Neural crest cell (in vitro differentiated cells): ENCODE results near the gene EED. TPM values are rescaled to one million over a fixed set of nuclear protein-coding genes. Genes with fewer than 3 reads are reported as not detected.

ENCODE experiments used
- DNase-seq: peaks from one replicate; pipeline ENCODE4 v3.0.0; 2021; ENCODE audit warnings: low read depth, mixed read lengths, low spot score
- H3K27ac Mint-ChIP-seq: one replicate; pipeline ENCODE4 v1.8.0; 2021; ENCODE audit warnings: mild to moderate bottlenecking, mixed read lengths; ENCODE audit not compliant: unreplicated experiment
- H3K27me3 Mint-ChIP-seq: 2 replicates; pipeline ENCODE4 v1.8.0; 2021; ENCODE audit warnings: low read depth, mild to moderate bottlenecking, mixed read lengths
- H3K36me3 Mint-ChIP-seq: 2 replicates; pipeline ENCODE4 v1.8.0; 2021; ENCODE audit warnings: low read depth, mild to moderate bottlenecking, mixed read lengths
- H3K4me1 Mint-ChIP-seq: 2 replicates; pipeline ENCODE4 v1.8.0; 2021; ENCODE audit warnings: mixed read lengths
- H3K4me3 Mint-ChIP-seq: one replicate; pipeline ENCODE4 v1.8.0; 2021; ENCODE audit warnings: mild to moderate bottlenecking, mixed read lengths
- H3K9me3 Mint-ChIP-seq: 2 replicates; pipeline ENCODE4 v1.8.0; 2021; ENCODE audit warnings: mixed read lengths
- total RNA-seq: library from RNA; stranded (reverse); gene quantifications from 2 replicates; pipeline ENCODE4 v1.2.1, GENCODE V29; 2021
- TF ChIP-seq, protein P1 (sequence below): fragments of 200-600 bp; sonication (generic); conservative IDR thresholded peaks from 2 replicates; pipeline ENCODE4 v1.5.0; 2021; ENCODE audit warnings: antibody characterized with exemption, mild to moderate bottlenecking

The EED gene
- total RNA-seq, 1 donor from 2014 or later, result 39.2 TPM

DNA sequence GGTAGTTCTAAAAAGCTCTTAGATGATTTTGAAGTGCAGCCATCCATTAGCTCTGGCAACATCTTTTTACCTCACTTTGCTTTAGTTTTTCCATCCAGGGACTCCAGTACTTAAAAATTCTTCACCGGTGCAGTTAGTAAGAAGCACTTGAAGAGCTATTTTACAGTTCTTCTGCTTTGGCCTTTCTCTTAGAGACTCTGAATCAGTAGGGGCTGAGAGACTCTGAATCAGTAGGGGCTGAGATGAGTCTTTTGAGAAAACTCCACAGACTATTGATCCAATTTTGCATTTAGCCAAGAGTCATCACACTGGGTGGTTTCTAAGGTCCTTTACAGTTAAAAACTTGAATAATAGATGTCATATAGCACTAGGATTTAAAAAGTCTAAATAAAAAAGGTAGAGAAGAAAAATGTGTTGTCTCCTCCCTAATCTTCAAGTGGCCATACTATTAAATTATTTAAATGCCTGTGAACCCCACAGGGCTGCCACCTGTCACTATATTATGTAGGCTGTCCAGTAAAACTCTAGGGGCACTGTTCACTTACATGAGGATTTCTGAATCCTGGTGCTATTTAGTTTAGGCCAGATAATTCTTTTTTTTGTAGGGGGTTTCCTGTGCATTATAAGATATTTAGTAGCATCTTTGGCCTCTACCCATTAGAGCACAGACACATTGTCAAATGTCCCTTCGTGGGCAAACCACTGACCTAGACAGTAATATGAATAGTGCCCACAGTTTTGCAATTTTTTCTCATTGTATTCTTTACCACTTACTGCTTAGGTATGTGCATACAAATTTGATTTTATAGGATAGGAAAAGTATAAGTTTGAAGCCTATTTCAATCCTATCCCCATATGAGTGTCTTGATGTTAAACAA lies 31.2 kb downstream of the EED start:
- Mint-ChIP-seq H3K9me3 (no peaks in the 10 kb centered on the region), H3K36me3 (peaks cover 11% of the 10 kb centered on the region), H3K4me1 (no peaks in the 10 kb centered on the region), H3K4me3 (no peak overlapping the region), H3K27ac (no peak overlapping the region), H3K27me3 (no peaks in the 10 kb centered on the region)
- TF ChIP-seq, protein P1, sequence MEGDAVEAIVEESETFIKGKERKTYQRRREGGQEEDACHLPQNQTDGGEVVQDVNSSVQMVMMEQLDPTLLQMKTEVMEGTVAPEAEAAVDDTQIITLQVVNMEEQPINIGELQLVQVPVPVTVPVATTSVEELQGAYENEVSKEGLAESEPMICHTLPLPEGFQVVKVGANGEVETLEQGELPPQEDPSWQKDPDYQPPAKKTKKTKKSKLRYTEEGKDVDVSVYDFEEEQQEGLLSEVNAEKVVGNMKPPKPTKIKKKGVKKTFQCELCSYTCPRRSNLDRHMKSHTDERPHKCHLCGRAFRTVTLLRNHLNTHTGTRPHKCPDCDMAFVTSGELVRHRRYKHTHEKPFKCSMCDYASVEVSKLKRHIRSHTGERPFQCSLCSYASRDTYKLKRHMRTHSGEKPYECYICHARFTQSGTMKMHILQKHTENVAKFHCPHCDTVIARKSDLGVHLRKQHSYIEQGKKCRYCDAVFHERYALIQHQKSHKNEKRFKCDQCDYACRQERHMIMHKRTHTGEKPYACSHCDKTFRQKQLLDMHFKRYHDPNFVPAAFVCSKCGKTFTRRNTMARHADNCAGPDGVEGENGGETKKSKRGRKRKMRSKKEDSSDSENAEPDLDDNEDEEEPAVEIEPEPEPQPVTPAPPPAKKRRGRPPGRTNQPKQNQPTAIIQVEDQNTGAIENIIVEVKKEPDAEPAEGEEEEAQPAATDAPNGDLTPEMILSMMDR, result peak; percentile 26
- DNase-seq, result no peak

DNA sequence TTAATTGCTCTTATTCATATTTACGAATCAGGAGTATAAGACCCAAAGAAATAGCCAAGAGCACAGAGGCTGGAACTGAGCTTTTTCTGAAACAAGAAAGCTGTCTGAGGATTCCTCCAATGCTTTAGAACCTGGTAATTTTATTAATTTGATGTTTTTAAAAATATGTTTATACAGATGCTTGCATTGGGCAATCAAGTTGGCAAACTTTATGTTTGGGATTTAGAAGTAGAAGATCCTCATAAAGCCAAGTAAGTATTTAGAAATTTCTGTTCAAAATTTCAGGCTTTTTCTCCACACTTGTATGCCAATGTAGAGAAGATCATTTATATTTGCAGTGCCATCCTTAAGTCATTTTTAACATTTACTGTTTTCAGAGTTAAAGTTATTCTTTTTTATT lies 33.2 kb downstream of the EED start:
- no peak for DNase-seq
- TF ChIP-seq, protein P1, result no peak
- no peaks in the 10 kb centered on the region for H3K4me1 Mint-ChIP-seq

DNA sequence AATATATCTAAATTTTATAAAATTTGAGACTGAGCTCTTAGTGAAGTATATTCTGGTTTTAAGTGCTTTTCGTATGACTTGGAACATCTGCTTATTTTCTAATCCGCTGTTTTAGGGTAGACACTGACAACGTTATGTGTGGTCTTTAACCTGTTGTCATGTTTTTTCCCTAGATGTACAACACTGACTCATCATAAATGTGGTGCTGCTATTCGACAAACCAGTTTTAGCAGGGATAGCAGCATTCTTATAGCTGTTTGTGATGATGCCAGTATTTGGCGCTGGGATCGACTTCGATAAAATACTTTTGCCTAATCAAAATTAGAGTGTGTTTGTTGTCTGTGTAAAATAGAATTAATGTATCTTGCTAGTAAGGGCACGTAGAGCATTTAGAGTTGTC lies 33.7 kb downstream of the EED start:
- Mint-ChIP-seq H3K27ac (no peak overlapping the region), H3K4me1 (no peaks in the 10 kb centered on the region), H3K9me3 (no peaks in the 10 kb centered on the region), H3K36me3 (peaks cover 12% of the 10 kb centered on the region), H3K27me3 (no peaks in the 10 kb centered on the region), H3K4me3 (no peak overlapping the region)
- TF ChIP-seq, protein P1, result no peak
- DNase-seq, result no peak

More for the DNA sequence above, 33.2 kb downstream of the EED start:
- Mint-ChIP-seq H3K27me3 (no peaks in the 10 kb centered on the region), H3K27ac (no peak overlapping the region), H3K4me3 (no peak overlapping the region), H3K36me3 (peaks cover 12% of the 10 kb centered on the region), H3K9me3 (no peaks in the 10 kb centered on the region)

DNA sequence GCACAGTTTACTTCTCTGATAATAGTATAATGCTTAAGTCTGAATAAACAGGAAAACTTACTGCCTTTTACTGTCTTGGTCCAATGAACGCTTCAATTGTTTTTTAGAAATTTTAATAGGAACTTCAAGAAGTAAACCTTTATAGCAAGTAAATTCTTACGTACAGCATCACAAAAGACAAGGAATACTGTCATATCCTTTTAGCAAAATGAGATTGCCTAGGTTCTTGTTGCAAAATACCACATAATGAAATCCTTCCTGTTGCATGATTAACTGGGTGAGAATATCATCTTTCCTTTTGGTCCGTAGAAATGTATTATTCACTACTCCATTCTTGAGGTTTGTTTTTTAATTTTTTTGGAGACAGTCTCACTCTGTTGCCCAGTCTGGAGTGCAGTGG lies 35.2 kb downstream of the EED start:
- no peak overlapping the region for H3K27ac Mint-ChIP-seq

DNA sequence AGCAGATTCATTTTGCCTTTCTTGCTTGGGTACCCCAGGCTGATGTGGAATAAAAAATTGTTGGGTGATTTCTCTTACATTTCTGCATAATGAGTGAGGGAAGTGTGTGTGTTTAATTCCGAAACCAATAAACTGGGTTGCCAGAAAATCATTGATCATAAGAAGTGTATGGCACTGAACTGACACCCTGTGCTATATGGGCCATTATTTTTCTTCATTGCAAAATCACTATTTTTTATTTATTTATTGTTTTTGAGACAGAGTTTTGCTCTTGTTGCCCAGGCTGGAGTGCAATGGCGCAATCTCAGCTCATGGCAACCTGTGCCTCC lies 42.9 kb downstream of the EED start:
- peak overlapping the region; percentile 78 for H3K27ac Mint-ChIP-seq

More for the DNA sequence above, 35.2 kb downstream of the EED start:
- TF ChIP-seq, protein P1, result no peak
- Mint-ChIP-seq H3K36me3 (peaks cover 9% of the 10 kb centered on the region), H3K27me3 (no peaks in the 10 kb centered on the region), H3K9me3 (no peaks in the 10 kb centered on the region), H3K4me3 (no peak overlapping the region), H3K4me1 (no peaks in the 10 kb centered on the region)
- DNase-seq, result no peak

More for the DNA sequence above, 42.9 kb downstream of the EED start:
- Mint-ChIP-seq H3K36me3 (peaks cover 2% of the 10 kb centered on the region), H3K4me1 (no peaks in the 10 kb centered on the region), H3K4me3 (no peak overlapping the region), H3K27me3 (no peaks in the 10 kb centered on the region), H3K9me3 (no peaks in the 10 kb centered on the region)
- TF ChIP-seq, protein P1, result no peak
- no peak for DNase-seq
